GM18873 (cell line): ENCODE results near the gene C6orf120.
"Not testable (repeated sequence)": the region's sequence is repeated elsewhere in the genome, so short reads cannot be mapped to it uniquely, and the experiment has no call there.

ENCODE experiments used
- ATAC-seq: cut with Tn5 transposase; IDR thresholded peaks from one replicate; pipeline ENCODE4 v1.9.1; 2021; ENCODE audit warnings: mild to moderate bottlenecking, moderate library complexity, moderate number of reproducible peaks; ENCODE audit not compliant: unreplicated experiment, low FRiP score

C6orf120 gene

DNA sequence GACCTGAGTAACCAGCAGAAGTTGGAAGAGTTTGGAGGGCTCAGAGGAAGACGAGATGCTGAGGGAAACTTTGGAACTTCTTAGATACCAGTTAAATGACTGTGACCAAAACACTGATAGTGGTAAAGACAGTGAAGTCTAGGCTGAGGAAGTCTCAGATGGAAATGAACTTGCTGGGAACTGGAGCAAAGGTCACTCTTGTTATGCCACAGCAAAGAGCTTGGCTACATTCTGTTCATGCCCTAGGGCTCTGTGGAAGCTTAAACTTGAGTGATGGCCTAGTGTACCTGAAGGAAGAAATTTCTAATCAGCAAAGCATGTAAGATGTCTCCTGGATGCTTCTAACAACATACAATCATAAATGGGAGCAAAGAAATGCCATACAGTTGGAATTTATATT lies 24.8 kb upstream of the C6orf120 start:
- no peak for ATAC-seq

DNA sequence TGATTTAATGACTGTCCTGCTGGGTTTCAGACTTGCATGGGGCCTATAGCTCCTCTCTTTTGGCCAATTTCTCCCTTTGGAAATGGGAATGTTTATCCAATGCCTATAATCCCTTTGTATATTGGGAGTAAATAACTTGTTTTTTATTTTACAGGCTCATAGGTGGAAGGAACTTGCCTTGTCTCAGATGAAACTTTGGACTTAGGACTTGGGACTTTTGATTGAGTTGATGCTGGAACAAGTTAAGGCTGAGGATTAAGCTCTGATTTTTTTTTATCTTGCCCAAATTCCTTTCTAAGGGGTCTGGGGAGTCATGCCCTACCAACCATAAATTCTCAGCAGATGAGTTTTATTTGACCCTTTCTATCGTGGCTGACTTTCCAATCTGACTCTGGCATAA lies 23.6 kb upstream of the C6orf120 start:
- ATAC-seq, result no peak

GRCh38 chr6:169684056-169684455 lies 17.9 kb upstream of the C6orf120 start:
- no peak for ATAC-seq

DNA sequence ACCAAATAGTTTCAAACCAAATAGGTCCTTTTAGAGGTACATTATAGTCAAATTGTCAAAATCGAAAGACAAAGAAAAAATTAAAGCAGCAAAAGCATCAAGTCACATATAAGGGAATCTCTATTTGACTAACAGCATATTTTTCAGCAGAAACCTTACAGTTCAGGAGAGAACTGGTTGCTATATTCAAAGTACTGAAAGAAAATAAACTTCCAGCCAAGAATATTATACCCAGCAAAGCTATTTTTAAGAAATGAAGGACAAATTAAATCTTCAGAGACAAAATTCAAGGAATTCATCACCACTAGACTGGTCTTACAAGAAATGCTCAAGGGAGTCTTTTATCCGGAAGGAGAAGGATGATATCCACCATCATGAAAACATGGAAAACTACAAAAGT lies 16.1 kb upstream of the C6orf120 start:
- ATAC-seq, result no peak

DNA sequence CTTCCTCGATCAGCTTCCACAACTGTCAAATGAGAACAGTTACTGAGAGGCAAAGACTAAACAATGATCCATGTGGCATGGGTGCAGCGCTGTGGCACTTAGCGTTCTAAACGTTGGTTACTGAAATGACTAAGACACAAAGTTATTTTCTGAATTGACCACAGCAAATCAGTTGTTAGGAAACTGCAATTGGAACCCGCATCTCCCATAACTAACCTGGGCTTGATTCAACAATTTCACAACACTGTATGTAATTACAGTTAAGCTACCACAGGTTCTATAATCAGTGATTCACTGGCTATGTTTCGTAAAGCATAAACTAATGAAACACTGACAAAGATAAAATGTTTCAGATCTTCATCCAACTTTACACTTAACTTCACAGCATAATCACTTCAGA lies 12.6 kb upstream of the C6orf120 start:
- ATAC-seq, result no peak

- ATAC-seq, result no peak
Observed at GRCh38 chr6:169691260-169691659, 10.7 kb upstream of the C6orf120 start.

- no peak for ATAC-seq
Observed at GRCh38 chr6:169692516-169692915, 9.4 kb upstream of the C6orf120 start.

DNA sequence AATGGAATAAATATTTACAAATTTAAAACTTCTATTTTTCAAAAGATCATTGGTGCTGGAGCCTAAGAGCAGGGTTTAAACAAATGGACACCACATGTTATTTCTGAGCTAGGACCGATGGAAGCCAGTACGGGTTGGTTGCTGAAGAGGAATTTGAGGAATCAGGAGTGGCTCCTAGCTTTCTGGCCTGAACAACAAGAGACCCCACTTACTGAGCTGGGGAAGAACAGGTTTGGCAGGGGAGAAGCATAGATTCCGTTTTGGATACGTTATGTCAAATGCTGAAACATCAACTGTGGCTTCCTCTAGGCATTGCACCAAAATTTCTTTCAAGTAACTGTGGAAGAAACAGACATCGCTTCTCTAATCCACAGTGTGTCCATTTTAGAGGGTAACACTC lies 6.8 kb upstream of the C6orf120 start:
- ATAC-seq, result no peak

DNA sequence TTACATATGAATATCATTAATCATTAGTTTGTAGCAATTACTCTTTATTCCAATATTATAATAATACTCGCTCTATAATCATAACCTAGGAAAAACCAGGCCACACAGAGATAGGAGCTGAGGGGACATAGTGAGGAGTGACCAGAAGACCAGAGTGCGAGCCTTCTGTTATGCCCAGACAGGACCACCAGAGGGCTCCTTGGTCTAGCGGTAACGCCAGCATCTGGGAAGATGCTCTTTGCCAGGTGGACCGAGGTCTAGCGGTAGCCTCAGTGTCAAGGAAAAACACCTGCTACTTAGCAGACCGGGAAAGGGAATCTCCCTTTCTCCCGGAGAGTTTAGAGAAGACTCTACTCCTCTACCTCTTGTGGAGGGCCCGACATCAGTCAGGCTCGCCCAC lies 4.8 kb upstream of the C6orf120 start:
- not testable (repeated sequence) for ATAC-seq

DNA sequence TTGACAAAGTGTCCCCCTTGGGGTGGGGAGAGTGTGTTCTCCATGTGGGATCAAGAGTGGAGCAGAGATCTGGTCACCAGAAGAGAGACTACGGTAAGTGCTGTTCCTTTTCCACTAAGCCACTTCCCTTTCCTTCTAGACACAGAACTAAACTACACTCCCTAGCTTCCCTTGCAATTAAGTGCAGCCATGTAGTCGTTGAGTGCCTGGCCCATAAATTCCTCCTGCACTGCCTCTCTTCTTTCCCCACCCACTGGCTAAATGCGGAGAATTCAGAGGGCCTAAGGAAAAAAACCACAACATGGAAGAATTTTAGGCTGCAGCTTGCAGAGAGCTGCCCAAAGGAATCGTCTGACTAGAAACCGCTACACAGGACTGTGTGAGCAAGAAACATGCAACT lies 1.6 kb upstream of the C6orf120 start:
- ATAC-seq, result no peak

DNA sequence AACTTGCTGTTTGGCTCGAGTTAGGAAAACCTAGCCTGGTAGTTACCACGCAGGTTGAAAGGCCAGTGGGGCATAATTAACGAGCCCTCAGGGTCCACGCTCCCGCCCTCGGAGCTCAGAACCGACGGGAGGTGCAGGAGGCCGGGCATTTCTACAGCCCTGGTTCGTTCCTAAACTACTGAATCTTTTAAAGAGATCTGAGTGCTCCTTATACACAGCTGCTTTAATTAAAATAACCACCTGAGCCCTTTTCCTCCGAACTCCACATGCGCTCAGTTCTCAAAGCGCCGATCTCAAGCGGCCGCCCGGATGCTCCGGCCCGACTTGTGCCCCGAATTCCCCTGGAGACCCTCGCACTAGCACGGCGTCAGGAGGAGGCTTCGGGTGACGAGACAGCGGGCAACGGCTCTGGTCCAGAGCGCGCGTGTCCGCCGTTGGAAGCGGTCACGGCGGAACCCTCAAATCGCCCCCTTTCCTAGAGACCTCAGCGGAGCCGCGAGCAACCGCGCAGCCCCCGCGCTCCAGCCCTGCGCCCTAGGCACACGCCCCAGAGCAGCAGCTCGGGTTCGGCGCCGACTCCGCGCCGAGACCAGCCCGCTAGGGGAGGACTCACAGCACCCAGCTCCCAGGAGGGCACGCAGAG lies 494 bp upstream of the C6orf120 start:
- peak; percentile 11 for ATAC-seq

- peak; percentile 4 for ATAC-seq
Observed at GRCh38 chr6:169702840-169703246, 917 bp downstream of the C6orf120 start.

- ATAC-seq, result no peak
Observed at GRCh38 chr6:169707772-169708171, 5.8 kb downstream of the C6orf120 start.

DNA sequence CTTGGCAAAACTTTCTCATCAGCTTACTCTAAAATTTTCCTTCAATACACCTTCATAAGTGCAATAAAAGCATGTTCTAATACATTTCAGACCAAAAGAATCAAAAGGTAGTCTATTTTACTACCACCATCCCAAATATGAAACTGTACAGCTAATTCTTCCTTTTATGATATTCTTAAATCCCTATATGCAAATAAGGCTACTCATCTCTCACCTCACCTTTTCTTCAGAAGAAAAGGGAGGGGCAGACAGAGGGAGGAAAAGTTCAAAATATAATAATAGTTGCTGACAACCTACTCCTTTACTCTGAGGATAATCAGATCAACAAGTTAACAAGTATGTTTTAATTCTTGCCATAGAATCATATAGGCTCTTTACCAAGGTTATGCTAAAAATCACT lies 7.4 kb downstream of the C6orf120 start:
- no peak for ATAC-seq

- no peak for ATAC-seq
Observed at GRCh38 chr6:169710009-169710408, 8.1 kb downstream of the C6orf120 start.

DNA sequence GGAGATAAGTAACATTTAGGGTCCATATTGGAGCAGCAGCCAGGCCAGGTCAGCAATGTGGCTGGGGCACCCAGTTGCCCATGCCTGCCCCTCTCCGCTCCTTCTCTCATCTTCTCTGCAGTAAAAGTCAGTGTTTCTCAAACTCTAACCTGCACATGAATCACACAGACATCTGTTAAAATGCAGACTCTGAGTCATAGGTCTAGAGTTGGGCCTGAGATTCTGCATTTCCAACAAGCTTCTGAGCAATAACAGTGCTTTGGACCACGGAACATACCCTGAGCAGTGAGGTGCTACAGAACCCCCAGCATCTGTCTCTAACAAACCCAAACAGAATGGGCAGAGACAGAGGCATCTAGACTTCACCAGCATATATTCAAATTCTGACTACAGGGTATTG lies 12.3 kb downstream of the C6orf120 start:
- no peak for ATAC-seq

DNA sequence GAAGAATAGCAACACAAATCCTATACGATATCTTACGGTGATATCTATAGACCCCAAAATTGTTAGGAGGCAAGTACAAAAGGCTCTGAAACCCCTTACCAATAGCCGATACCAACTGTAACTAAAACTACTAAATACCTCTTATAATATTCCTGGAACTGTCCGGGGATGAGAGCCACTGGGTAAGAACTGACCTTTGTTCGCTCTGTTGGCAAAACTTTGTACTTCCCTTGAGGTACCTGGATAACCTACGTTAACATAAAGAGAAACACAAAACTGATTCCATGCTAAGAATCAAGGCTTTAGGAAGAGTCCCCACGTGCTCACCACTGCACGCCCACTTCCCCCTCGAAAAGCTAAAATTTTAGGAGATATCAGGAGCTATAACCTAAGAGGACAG lies 12.7 kb downstream of the C6orf120 start:
- no peak for ATAC-seq

DNA sequence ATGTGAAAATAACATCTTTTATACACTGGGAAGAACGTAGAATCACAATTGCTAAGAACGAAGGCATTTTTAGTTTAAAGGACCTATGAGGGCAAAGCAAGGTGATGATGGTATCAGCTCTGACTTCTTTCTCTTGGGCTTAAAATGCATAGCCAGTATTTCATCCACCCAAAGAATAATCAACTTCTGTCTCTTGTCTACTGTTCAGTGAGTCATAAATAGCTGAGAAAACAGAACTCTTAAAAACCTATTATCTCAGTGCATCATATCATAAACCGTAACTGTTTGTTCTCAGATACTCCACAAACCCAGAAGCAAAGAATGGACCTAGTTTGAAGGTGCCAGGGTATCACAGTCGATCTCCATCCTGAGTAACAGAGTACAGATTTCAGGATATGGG lies 17.2 kb downstream of the C6orf120 start:
- ATAC-seq, result no peak

- ATAC-seq, result no peak
Observed at GRCh38 chr6:169720207-169720855, 18.4 kb downstream of the C6orf120 start.

GRCh38 chr6:169722362-169723199 lies 20.7 kb downstream of the C6orf120 start:
- peak; percentile 29 for ATAC-seq

- ATAC-seq, result peak; percentile 33
Observed at GRCh38 chr6:169723200-169723909, 21.4 kb downstream of the C6orf120 start.
